Fibroblast of the conjunctiva (primary cell): ENCODE data around the gene CXCL14.
A peak's percentile ranks its signal among the peaks of the same experiment; 100 is the strongest.

Experiments used
- DNase-seq: peaks from one replicate; pipeline ENCODE4 v3.0.0-alpha.2; 2010; ENCODE audit warnings: low read depth

The CXCL14 gene

DNA sequence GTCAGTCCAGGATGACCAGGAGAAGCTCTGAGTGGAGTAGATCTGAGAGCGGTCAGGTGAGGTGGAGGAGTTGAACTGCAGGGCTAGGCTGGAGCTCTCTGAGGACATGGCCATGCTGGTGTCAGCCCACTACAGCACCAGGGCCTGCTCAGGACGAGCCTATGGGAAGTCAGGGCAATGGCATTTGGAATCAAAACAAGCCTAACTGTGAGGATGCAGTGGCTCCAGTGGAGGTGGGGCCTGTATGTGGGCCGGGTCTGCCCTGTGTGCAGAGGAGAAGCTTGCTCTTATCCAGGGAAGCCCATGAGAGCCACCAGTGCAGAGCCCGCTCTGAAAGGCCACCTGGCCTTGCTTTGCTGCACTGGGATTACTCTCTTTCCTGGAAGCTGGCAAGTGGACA is 11.1 kb downstream of the CXCL14 start:
- no peak for DNase-seq

- DNase-seq, result no peak
Measured at GRCh38 chr5:135566422-135567400, 12.1 kb downstream of the CXCL14 start.

DNA sequence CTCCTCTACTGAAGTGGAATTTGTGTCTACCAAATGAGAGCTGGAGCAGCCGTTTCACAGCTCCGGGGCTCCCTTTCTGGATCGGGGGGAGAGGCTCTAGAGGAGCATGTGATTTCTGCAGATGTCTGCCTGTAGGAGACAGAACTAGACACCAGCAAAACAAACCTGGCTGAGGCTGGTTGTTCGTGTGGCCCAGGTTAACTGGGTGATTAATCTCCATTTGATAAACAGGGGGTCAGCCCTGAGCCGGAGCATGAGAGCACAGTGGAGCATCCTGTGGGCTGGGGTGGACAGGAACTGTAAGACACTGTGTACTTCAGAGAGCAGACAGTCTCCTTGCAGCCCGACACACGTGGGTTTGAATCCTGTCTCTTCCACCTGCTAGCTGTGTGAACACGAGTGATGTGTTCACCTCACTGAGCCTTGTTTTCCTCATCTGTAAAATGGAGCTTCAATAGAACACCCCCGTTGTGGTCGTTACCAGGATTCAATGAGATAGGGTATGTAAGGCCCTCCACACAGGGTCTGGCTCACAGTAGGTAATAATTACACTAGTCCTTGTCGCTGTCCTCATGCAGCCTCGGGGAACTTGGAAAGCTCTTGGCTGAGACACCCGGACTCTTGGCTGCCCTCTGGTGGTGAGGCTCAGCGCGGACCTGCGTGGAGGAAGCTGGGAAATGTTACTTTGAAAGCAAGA is 12.9 kb downstream of the CXCL14 start:
- DNase-seq, result peak; percentile 26

GRCh38 chr5:135565266-135565665 is 13.5 kb downstream of the CXCL14 start:
- no peak for DNase-seq

- DNase-seq, result no peak
Measured at GRCh38 chr5:135564331-135564730, 14.5 kb downstream of the CXCL14 start.

GRCh38 chr5:135561266-135561665 is 17.5 kb downstream of the CXCL14 start:
- no peak for DNase-seq

- DNase-seq, result peak; percentile 55
Measured at GRCh38 chr5:135560858-135561257, 17.9 kb downstream of the CXCL14 start.

DNA sequence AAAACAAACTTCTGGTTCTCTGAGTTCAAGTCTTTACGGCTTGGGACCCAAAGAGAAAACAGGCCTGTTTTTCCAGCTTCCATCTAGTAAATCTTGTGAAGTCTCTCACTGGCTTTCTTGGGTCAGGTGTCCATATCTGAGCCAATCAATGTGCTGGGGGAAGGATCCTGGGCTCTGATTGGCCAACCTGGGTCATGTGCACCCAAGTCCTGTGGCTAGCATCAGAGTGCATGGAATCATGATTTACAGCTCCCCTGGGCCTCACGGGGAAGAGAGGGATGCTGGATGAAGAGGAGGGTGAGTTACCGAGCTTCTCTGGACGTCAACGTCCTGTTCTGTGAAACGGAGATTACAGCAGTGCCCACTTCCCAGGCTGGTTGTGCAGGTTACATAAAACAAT is 19.4 kb downstream of the CXCL14 start:
- DNase-seq, result no peak

DNA sequence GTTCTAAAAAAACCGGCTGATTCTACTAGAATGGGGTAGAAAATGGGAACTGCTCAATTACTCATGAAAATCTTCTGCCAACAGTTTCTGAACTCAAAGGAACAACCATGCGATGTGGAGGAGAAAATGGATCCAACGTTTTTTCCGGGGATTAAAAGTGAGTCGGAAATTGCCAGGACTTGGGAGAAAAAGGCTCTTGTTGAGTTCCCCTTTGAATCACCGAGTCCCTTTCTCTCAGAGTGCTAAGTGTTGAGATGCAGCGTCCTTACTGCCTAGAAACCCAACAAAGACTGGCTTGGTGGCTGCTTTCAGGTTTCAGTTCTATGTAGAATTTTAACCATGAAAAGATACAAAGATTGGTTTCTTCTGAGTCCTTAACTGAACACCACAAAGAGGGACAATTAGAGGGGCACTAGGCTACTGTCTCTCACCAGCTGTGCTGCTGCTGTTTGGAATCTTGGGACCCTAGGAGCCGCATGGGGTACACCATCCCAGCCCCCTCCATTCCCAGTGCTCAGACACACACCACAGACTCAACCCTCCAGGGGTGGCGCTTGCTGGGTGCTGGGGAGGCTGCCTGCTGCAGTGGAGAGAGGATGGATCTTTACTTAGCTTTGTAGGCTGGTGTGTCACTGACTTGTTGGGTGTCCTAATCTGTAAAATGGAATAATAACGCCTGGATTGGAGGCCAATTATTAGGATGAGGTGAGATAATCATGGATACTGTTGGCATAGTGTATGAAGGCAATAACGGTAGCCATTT is 21.5 kb downstream of the CXCL14 start:
- DNase-seq, result no peak

- no peak for DNase-seq
Measured at GRCh38 chr5:135556620-135557019, 22.2 kb downstream of the CXCL14 start.

GRCh38 chr5:135555530-135555929 is 23.3 kb downstream of the CXCL14 start:
- no peak for DNase-seq

DNA sequence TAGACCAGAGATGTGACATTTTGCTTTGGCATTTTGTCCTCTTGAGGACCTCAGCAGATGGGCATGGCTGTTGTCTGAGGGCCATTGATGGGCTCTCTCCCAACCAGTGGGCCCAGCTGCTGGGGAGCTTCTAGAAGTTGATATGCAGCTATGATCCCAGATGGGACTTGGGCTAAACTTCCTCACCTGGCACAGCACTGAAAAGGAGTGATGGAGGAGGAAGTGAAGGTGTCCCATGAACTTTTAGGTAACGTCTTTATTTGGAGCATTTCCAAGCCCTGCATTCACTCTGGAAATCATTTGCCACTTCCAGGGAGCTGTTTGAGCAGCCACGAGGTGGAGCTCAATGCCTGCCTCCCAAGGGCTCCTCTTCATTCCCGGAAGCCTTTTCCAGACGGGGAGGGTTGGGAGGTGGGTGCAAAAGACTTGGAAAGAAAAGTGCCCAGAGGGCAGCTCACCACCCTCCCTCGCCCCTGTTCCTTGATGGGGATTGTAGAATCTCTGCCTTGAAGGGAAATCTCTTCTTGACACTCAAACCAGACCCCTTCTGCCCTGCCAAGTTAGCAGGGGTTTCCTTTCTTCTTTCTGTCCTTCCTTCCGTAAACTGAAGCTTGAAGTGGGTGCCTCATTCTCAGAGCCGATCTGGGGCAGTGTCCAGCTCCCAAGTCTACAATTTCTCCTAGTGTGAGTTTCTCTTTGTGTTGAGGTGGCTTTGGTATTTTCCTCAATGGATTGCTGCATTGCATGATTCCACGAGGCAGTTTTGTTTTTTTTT is 24.9 kb downstream of the CXCL14 start:
- no peak for DNase-seq

GRCh38 chr5:135551593-135552447 is 27.0 kb downstream of the CXCL14 start:
- peak; percentile 60 for DNase-seq

- no peak for DNase-seq
Measured at GRCh38 chr5:135549413-135549812, 29.4 kb downstream of the CXCL14 start.

DNA sequence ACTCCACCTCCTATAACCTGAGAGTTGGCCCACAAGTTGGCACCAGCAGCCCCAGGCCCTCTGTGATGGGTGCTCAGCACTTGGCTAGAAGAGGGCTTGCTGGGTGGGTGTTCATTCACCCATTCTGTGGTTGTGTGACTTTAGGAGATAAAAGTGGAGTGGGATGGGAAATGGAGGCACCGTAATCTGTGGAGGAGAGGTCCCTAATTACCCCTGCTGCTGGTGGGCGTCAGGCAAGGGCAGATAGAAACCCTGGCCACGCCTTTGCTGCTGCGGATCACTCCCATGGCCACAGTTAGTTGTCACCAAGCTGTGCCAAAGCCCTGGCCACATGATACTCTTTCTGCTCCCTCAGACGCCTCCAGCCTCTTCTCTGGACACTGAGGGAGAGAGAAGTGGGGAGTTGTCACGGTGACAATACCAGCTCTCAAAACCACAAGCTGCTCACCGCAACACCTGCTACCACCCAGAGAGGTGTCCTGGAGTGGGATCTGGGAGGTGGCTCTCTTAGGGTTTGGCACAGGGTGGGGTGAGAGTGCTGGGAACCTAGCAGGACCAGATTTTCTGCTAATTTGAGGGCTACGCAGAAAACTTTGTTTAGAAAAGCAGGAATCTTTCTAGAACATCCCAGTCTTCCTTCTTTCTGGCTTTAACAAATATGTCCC is 31.1 kb downstream of the CXCL14 start:
- DNase-seq, result no peak

DNA sequence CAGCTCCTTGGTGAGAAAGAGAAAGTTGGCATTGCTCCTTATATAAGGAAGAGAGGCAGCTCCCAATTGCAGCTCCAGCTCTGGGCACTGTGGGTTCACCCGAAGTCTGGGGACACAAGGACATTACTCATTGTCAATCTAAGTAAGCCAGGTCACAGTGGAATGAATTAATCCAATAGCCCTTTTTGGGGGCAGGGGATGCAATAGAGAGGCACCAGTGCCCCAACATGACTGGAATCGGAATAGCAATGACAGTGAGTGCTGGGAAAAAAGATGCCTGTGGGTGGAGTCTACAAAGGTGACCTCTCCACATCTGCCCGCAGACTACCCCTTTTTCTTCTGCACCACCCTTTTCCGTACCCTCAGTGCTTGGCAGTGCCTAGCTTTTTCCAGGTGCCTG is 31.9 kb downstream of the CXCL14 start:
- DNase-seq, result no peak

DNA sequence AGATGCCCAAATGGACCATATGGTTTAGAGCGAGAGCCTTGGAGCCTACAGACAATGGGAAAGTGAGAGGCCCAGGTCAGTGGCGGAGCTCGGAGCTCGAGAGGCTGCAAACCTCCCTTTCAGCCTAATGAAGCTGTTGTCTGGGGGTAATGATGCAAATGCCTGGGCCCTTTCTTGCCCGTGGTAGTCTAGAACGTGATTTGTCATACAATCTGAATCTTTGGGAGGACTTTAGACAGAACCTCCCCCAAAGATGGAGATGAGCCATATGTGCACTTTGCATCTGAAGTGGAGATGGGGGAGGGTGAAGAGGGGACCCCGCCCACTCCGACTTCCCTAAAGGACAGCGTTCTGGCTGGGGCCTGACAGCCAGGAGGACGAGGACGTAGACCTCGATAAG is 32.7 kb downstream of the CXCL14 start:
- DNase-seq, result no peak

- no peak for DNase-seq
Measured at GRCh38 chr5:135545099-135545498, 33.7 kb downstream of the CXCL14 start.

DNA sequence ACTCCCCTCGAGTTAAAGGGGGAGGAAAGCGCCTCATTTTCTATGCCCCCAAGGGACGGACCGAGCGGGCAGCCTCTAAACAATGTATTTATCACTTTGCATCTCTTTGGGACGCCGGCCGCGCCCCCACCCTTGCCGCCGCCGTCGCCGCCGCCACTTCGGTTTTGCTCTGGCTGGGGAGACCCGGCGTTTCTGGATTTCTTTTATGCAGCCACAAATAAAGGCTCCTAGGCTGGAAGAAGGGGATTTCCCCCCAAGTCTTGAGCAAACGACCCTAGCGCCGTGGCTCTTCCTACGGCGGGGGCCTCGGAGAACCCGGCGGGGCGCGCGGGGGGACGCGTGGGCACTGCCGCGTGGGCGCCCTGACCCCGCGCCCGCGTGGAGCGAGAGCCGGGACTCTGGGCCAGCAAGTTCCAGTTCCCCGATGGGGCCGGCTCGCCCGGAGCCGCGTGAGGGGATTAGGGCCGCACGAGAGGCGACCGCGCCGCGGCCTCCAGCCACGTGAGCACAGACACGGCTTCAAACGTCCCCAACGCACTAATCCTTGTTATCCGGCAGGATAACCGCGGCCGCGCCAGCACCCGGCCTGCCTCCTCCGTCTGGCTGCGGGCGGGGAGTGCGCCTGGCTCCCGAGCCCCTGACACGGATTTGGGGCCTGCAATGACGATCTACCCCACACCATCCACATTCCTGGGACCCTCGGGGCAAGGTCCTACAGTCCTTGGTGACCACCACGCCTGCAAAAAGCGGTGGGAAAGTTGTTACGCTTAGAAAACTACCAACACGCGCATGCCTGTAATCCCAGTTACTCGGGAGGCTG is 35.1 kb downstream of the CXCL14 start:
- DNase-seq, result no peak
